ENCODE measurements around the gene NDFIP2.

The NDFIP2 gene

DNA sequence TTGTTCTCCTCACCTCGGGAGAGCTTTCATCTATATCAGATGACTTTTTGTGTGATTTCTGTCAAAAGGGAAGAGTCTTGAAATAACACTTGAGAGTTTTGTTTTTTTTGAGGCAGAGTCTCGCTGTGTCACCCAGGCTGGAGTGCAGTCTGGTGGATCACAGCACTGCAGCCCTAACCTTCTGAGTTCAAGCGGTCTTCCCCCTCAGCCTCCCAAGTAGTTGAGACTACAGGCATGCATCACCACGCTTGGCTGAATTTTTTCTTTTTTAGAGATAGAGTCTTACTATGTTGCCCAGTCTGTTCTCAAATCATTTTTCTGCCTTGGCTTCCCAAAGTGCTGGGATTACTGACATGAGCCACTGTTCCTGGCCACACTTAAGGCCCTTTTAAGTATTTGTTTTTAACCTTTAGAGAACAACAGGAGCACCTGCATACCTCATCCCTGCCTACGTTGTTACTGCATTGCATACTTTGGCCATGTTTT, 11.4 kb downstream of the NDFIP2 start:
- no peak overlapping the region for H3K4me3 ChIP-seq (ENCODE audit: insufficient read depth, low read depth, low read length)
- 81 to 82% methylated on average over 5 of the region's 5 CpGs for WGBS, 2 experiments
- no peak overlapping the region for H3K27ac ChIP-seq (ENCODE audit: insufficient read depth, low read depth, low read length, poor library complexity, severe bottlenecking)
- no peaks in the 10 kb centered on the region for H3K4me1 ChIP-seq (ENCODE audit: control insufficient read depth, insufficient read depth, low read length)
- H3K36me3 ChIP-seq (ENCODE audit: control insufficient read depth, insufficient read depth, low read length), result no peaks in the 10 kb centered on the region
- no peaks in the 10 kb centered on the region for H3K27me3 ChIP-seq (ENCODE audit: control insufficient read depth, insufficient read depth, low read length, poor library complexity, severe bottlenecking)
- H3K9me3 ChIP-seq (ENCODE audit: control insufficient read depth, low read length), result no peaks in the 10 kb centered on the region

DNA sequence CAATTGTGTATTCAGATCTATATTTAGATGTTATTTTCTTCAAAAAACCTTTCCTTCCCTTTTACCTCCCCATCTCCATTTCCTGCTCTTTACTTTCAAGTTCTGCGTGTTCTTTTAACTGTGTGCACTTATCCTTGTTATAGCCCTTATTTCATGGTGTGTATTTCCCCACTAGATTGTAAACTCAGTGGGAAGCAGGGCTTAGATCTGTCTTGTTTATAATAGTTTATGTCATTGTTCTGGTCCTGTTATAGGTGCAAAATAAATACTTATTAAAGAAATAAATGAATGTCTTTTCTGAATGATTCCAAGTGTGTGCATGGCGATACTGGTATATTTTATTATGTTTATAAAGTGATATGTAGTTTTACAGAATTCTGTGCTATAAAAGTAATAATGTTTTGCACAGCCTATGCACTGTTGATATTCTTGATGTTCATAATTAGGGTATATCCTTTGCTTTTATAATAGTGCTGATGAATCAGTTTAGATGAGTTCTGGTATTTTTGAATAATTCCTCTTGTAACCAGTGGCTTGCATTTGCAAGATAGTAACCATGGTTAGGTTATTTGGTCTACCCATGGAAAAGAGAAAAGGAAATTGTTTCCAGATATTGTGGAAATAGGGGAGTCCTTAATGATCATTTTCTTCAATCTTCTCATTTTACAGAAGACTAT, 12.1 kb downstream of the NDFIP2 start:
- WGBS, 2 experiments, result 88 to 94% methylated on average over 2 of the region's 2 CpGs
- H3K27me3 ChIP-seq (ENCODE audit: control insufficient read depth, insufficient read depth, low read length, poor library complexity, severe bottlenecking), result no peaks in the 10 kb centered on the region
- no peaks in the 10 kb centered on the region for H3K36me3 ChIP-seq (ENCODE audit: control insufficient read depth, insufficient read depth, low read length)
- H3K4me3 ChIP-seq (ENCODE audit: insufficient read depth, low read depth, low read length), result no peak overlapping the region
- H3K27ac ChIP-seq (ENCODE audit: insufficient read depth, low read depth, low read length, poor library complexity, severe bottlenecking), result no peak overlapping the region
- no peaks in the 10 kb centered on the region for H3K9me3 ChIP-seq (ENCODE audit: control insufficient read depth, low read length)
- no peaks in the 10 kb centered on the region for H3K4me1 ChIP-seq (ENCODE audit: control insufficient read depth, insufficient read depth, low read length)

DNA sequence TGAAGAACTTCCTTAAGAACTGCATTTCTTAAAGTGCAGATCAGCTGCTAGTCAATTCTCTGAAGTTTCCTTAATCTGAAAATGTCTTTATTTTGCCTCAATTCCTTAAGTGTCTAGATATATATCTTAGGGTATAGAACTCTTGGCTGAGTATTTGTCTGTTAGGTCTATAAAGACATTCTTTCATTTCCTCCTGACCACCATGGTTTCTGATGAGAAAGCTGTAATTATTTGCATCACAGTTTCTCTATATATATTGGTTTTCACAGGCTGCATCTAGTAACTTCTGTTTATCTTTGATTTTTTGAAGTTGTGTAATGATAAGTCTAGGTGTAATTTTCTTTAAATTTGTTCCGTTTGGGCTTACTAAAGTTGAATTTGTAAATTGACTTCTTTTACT, 15.2 kb downstream of the NDFIP2 start:
- H3K27me3 ChIP-seq (ENCODE audit: control insufficient read depth, insufficient read depth, low read length, poor library complexity, severe bottlenecking), result no peaks in the 10 kb centered on the region
- H3K27ac ChIP-seq (ENCODE audit: insufficient read depth, low read depth, low read length, poor library complexity, severe bottlenecking), result no peak overlapping the region
- H3K4me1 ChIP-seq (ENCODE audit: control insufficient read depth, insufficient read depth, low read length), result no peaks in the 10 kb centered on the region
- no peaks in the 10 kb centered on the region for H3K9me3 ChIP-seq (ENCODE audit: control insufficient read depth, low read length)
- H3K36me3 ChIP-seq (ENCODE audit: control insufficient read depth, insufficient read depth, low read length), result no peaks in the 10 kb centered on the region
- no peak overlapping the region for H3K4me3 ChIP-seq (ENCODE audit: insufficient read depth, low read depth, low read length)
- WGBS, 2 experiments, result 90% methylated on average over 1 of the region's 1 CpG

- Histone ChIP-seq H3K27ac (ENCODE audit: insufficient read depth, low read depth, low read length, poor library complexity, severe bottlenecking) (no peak overlapping the region), H3K27me3 (ENCODE audit: control insufficient read depth, insufficient read depth, low read length, poor library complexity, severe bottlenecking) (no peaks in the 10 kb centered on the region), H3K4me1 (ENCODE audit: control insufficient read depth, insufficient read depth, low read length) (no peaks in the 10 kb centered on the region), H3K4me3 (ENCODE audit: insufficient read depth, low read depth, low read length) (no peak overlapping the region), H3K36me3 (ENCODE audit: control insufficient read depth, insufficient read depth, low read length) (no peaks in the 10 kb centered on the region), H3K9me3 (ENCODE audit: control insufficient read depth, low read length) (no peaks in the 10 kb centered on the region)
- WGBS, 2 experiments, result 100% methylated on average over 1 of the region's 1 CpG
Observed at GRCh38 chr13:79497064-79497463, 16.1 kb downstream of the NDFIP2 start.

DNA sequence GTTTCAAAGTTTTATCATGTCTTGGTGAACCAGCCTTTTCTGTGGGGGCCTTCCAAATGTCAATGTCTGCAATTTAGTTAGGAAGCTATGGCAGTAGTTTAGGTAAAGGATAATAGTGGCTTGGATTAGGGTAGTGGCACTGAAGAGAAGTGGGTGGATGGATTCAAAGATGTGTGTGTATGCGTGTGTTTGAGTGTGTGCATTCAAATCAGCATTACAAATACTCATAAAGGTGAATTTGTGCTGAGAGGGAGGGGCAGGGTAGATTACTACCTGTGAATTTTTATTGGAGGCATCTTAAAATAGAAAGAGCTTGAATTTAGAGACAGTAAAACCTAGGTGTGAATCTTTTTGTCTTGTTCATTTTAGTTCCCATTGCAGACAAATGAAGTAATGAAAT, 16.9 kb downstream of the NDFIP2 start:
- Histone ChIP-seq H3K36me3 (ENCODE audit: control insufficient read depth, insufficient read depth, low read length) (no peaks in the 10 kb centered on the region), H3K9me3 (ENCODE audit: control insufficient read depth, low read length) (no peaks in the 10 kb centered on the region), H3K4me1 (ENCODE audit: control insufficient read depth, insufficient read depth, low read length) (no peaks in the 10 kb centered on the region), H3K27me3 (ENCODE audit: control insufficient read depth, insufficient read depth, low read length, poor library complexity, severe bottlenecking) (no peaks in the 10 kb centered on the region), H3K4me3 (ENCODE audit: insufficient read depth, low read depth, low read length) (no peak overlapping the region), H3K27ac (ENCODE audit: insufficient read depth, low read depth, low read length, poor library complexity, severe bottlenecking) (no peak overlapping the region)
- WGBS, 2 experiments, result 88 to 89% methylated on average over 1 of the region's 1 CpG

DNA sequence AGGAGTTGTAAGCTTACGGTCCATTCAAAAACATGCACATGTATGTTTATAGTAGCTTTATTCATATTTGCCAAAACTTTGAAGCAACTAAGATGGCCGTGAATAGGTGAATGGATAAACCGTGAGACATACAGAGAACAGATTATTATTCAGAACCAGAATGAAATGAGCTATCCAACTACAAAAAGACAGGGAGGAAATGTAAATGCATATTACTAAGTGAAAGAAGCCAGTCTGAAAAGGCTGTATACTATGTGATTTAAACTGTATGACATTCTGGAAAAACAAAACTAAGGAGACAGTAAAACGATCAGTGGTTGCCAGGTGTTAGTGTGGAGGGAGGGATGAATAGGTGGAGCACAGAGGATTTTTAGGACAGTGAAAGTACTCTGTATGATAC, 19.9 kb downstream of the NDFIP2 start:
- Histone ChIP-seq H3K4me3 (ENCODE audit: insufficient read depth, low read depth, low read length) (no peak overlapping the region), H3K36me3 (ENCODE audit: control insufficient read depth, insufficient read depth, low read length) (no peaks in the 10 kb centered on the region), H3K27ac (ENCODE audit: insufficient read depth, low read depth, low read length, poor library complexity, severe bottlenecking) (no peak overlapping the region), H3K9me3 (ENCODE audit: control insufficient read depth, low read length) (no peaks in the 10 kb centered on the region), H3K4me1 (ENCODE audit: control insufficient read depth, insufficient read depth, low read length) (no peaks in the 10 kb centered on the region), H3K27me3 (ENCODE audit: control insufficient read depth, insufficient read depth, low read length, poor library complexity, severe bottlenecking) (no peaks in the 10 kb centered on the region)
- WGBS, 2 experiments, result 94% methylated on average over 2 to 4 of the region's 4 CpGs

DNA sequence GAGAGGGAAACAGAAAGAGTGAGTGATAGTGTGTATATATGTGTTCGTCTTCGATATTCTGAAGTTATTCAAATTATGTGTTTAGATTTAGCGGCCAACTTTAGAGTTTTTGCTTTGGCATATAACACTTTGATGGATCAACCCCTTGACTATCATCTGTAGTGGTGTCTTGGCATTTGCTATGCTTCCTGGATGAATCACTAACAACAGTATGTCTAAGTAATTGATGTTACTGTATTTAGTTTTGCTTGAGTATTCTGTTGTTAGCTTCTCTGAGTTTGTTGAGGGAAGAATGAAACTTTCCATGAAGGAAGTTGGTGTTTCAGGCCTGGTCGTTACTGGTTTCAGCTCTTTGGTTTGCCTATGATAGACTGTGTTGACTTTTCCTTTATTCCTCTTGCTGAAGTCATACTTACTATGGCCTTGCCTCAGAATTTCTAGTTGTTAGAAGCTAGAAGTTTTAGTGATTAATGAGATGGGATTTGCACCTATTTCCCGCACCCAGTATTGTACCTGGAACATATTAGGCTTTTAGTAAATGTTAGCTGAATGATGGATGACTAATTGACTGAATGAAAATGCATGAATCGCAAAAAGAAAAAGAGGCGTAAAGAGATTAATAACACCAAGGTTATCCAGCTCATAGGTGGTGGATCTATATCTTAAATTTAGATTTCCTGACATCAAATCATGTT, 20.7 kb downstream of the NDFIP2 start:
- Histone ChIP-seq H3K27me3 (ENCODE audit: control insufficient read depth, insufficient read depth, low read length, poor library complexity, severe bottlenecking) (no peaks in the 10 kb centered on the region), H3K4me1 (ENCODE audit: control insufficient read depth, insufficient read depth, low read length) (no peaks in the 10 kb centered on the region), H3K27ac (ENCODE audit: insufficient read depth, low read depth, low read length, poor library complexity, severe bottlenecking) (no peak overlapping the region), H3K36me3 (ENCODE audit: control insufficient read depth, insufficient read depth, low read length) (no peaks in the 10 kb centered on the region), H3K9me3 (ENCODE audit: control insufficient read depth, low read length) (no peaks in the 10 kb centered on the region), H3K4me3 (ENCODE audit: insufficient read depth, low read depth, low read length) (no peak overlapping the region)
- WGBS, 2 experiments, result 93 to 95% methylated on average over 7 of the region's 7 CpGs

GRCh38 chr13:79502859-79503468, 22.0 kb downstream of the NDFIP2 start:
- Histone ChIP-seq H3K9me3 (ENCODE audit: control insufficient read depth, low read length) (no peaks in the 10 kb centered on the region), H3K27me3 (ENCODE audit: control insufficient read depth, insufficient read depth, low read length, poor library complexity, severe bottlenecking) (no peaks in the 10 kb centered on the region), H3K4me3 (ENCODE audit: insufficient read depth, low read depth, low read length) (no peak overlapping the region), H3K36me3 (ENCODE audit: control insufficient read depth, insufficient read depth, low read length) (no peaks in the 10 kb centered on the region), H3K27ac (ENCODE audit: insufficient read depth, low read depth, low read length, poor library complexity, severe bottlenecking) (no peak overlapping the region), H3K4me1 (ENCODE audit: control insufficient read depth, insufficient read depth, low read length) (no peaks in the 10 kb centered on the region)
- 89 to 93% methylated on average over 3 of the region's 3 CpGs for WGBS, 2 experiments

DNA sequence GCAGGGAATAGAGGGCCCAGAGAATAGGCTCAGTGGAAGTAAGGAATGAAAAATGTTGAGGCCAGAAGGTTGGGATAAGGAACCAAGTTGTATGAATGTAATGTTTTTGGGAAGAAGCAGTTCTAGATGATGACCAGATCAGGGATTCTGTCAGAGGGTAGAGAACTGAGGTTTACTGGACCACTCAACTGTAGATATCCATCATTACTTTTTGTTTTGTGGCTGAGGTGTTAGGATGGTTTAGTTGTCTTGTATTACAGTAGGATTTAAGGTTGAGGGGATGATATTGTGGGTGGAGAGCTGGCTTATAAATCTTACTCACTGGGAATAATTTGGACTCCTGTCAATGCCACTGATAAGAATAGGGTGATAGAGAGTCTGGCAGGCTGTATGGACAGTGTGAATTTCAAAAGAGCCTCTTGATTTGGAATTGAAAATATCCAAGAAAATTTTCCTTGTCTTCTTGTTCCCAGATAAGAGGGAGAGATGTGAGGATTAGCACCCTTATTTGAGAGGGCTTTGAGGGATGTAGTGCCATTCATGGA, 22.6 kb downstream of the NDFIP2 start:
- Histone ChIP-seq H3K36me3 (ENCODE audit: control insufficient read depth, insufficient read depth, low read length) (no peaks in the 10 kb centered on the region), H3K27ac (ENCODE audit: insufficient read depth, low read depth, low read length, poor library complexity, severe bottlenecking) (no peak overlapping the region), H3K4me3 (ENCODE audit: insufficient read depth, low read depth, low read length) (no peak overlapping the region), H3K9me3 (ENCODE audit: control insufficient read depth, low read length) (no peaks in the 10 kb centered on the region), H3K4me1 (ENCODE audit: control insufficient read depth, insufficient read depth, low read length) (no peaks in the 10 kb centered on the region), H3K27me3 (ENCODE audit: control insufficient read depth, insufficient read depth, low read length, poor library complexity, severe bottlenecking) (no peaks in the 10 kb centered on the region)

- Histone ChIP-seq H3K27me3 (ENCODE audit: control insufficient read depth, insufficient read depth, low read length, poor library complexity, severe bottlenecking) (no peaks in the 10 kb centered on the region), H3K9me3 (ENCODE audit: control insufficient read depth, low read length) (no peaks in the 10 kb centered on the region), H3K4me1 (ENCODE audit: control insufficient read depth, insufficient read depth, low read length) (no peaks in the 10 kb centered on the region), H3K4me3 (ENCODE audit: insufficient read depth, low read depth, low read length) (no peak overlapping the region), H3K27ac (ENCODE audit: insufficient read depth, low read depth, low read length, poor library complexity, severe bottlenecking) (no peak overlapping the region), H3K36me3 (ENCODE audit: control insufficient read depth, insufficient read depth, low read length) (no peaks in the 10 kb centered on the region)
- WGBS, 2 experiments, result 91 to 95% methylated on average over 6 of the region's 6 CpGs
Observed at GRCh38 chr13:79508224-79508961, 27.4 kb downstream of the NDFIP2 start.

Measured in ectodermal cell (in vitro differentiated cells).